ENCODE measurements around the gene SLC7A4. TPM values are rescaled to one million over a fixed set of nuclear protein-coding genes. Genes with fewer than 3 reads are reported as not detected.

Gene SLC7A4
- total and polyA plus RNA-seq, 2 donors (not counting 1 experiment from before 2014, with no cell fraction given), result not detected

DNA sequence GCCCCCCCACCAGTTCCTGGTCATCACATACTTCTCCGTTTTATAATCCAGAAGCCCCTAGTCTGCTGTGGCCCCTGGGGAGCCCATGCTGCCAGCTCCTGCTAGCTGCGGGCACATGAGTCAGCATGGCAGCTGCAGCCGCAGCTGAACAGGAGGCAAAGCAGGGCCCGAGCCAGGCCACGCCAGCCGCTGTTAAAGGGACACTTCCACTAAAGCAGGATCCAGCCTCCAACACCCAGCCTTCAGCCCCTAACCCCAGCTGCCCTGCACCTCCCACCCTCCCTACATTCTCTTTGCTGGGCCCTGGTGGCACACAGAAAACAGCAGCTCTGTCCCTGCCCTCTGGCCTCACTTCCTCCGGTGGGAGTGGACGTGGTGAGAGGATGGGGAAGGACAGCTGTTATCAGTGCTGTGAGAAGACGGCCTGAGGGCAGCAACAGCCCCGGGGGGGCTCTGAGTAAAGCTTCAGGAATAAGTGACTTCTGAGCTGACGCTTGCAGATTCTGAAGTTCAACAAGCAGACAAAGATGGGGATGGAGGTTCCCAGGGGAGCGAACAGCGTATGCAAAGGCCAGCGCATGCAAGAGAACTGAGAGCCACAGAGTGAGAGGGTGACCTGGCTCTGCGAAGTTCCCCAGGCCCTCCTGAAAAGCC lies 12.7 kb upstream of the SLC7A4 start:
- Mint-ChIP-seq H3K4me3 (peak overlapping the region; percentile 64), H3K4me1 (peaks cover 20% of the 10 kb centered on the region), H3K27ac (peak overlapping the region; percentile 70), H3K27me3 (peaks cover 25% of the 10 kb centered on the region), H3K9me3 (ENCODE audit: insufficient read depth) (no peaks in the 10 kb centered on the region)
- Histone ChIP-seq H3K9me3 (ENCODE audit: control extremely low read depth in 1 of 3, control insufficient read depth in 2 of 3, insufficient read depth in 1 of 3, low read length in 2 of 3) (no peaks in the 10 kb centered on the region), H4K20me1 (ENCODE audit: control insufficient read depth, insufficient read depth, low read length, poor library complexity, severe bottlenecking) (no peaks in the 10 kb centered on the region), H3K4me1 (ENCODE audit: control insufficient read depth in 2 of 2, insufficient read depth in 2 of 2, low read length in 2 of 2) (peaks cover 23 to 24% of the 10 kb centered on the region in 2 donors), H3K4me3 (ENCODE audit: control extremely low read depth in 1 of 5, extremely low read depth in 1 of 5, insufficient read depth in 1 of 5, low read depth in 2 of 5, low read length in 4 of 5) (peak overlapping the region in 3 of 5 experiments; percentile 19 to 44 (median 34)), H3K27ac (ENCODE audit: low read length in 2 of 2) (no peak overlapping the region), H2AFZ (ENCODE audit: insufficient read depth, low read depth, low read length, poor library complexity, severe bottlenecking) (peak overlapping the region; percentile 62), H3K27me3 (replicated peaks in 1 of 4; ENCODE audit: control extremely low read depth in 1 of 4, control insufficient read depth in 3 of 4, insufficient read depth in 4 of 4, low read length in 3 of 4) (peaks cover 0 to 30% (median 7%) of the 10 kb centered on the region in 4 experiments), H3K4me2 (replicated peaks; ENCODE audit: low read depth, low read length, poor library complexity, severe bottlenecking) (peak overlapping the region; percentile 79), H3K9ac (ENCODE audit: low read length) (peak overlapping the region; percentile 50), H3K79me2 (ENCODE audit: control insufficient read depth, insufficient read depth, low read length) (no peaks in the 10 kb centered on the region), H3K36me3 (replicated peaks in 1 of 2; ENCODE audit: control extremely low read depth in 1 of 2, control insufficient read depth in 1 of 2, extremely low read depth in 1 of 2, insufficient read depth in 2 of 2, low read length in 1 of 2) (no peaks in the 10 kb centered on the region)
- intact Hi-C loops (cut with micrococcal nuclease), result loop anchor here (1.0 to 10.0 kb wide), 3 partner anchors 31 to 60 kb away; partner anchors contain the start of genes LZTR1 and THAP7
- ATAC-seq (ENCODE audit: low read depth) (peak; percentile 42), DNase-seq (no peak)
- TF ChIP-seq, protein P1, sequence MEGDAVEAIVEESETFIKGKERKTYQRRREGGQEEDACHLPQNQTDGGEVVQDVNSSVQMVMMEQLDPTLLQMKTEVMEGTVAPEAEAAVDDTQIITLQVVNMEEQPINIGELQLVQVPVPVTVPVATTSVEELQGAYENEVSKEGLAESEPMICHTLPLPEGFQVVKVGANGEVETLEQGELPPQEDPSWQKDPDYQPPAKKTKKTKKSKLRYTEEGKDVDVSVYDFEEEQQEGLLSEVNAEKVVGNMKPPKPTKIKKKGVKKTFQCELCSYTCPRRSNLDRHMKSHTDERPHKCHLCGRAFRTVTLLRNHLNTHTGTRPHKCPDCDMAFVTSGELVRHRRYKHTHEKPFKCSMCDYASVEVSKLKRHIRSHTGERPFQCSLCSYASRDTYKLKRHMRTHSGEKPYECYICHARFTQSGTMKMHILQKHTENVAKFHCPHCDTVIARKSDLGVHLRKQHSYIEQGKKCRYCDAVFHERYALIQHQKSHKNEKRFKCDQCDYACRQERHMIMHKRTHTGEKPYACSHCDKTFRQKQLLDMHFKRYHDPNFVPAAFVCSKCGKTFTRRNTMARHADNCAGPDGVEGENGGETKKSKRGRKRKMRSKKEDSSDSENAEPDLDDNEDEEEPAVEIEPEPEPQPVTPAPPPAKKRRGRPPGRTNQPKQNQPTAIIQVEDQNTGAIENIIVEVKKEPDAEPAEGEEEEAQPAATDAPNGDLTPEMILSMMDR (IDR thresholded peaks at IDR 0.05), result no peak
- no peak for TF ChIP-seq EZH2 (IDR thresholded peaks at IDR 0.05; ENCODE audit: borderline replicate concordance, insufficient read depth, low read depth, low read length, poor library complexity, severe bottlenecking)
- WGBS (ENCODE audit: insufficient coverage), result 11% methylated on average over 13 of the region's 15 CpGs
- CTCF ChIA-PET, result interaction anchor here (0.6 kb wide), 1 partner anchor 12 kb away, joined by 3 read pairs; no protein-coding TSS in a partner anchor
- POLR2A ChIA-PET, result interaction anchor here (0.6 to 0.9 kb wide), 3 partner anchors 42 to 954 kb away, joined by 3 read pairs; no protein-coding TSS in a partner anchor

Measured in B cell (primary cell).